H1 (cell line): ENCODE data around the gene FAM83F. TPM values are rescaled to one million over a fixed set of nuclear protein-coding genes. Genes with fewer than 3 reads are reported as not detected.

Experiments
- CTCF ChIA-PET: fragments of 300-600 bp; sonication (Branson Sonifier 250); formaldehyde crosslinking; loops from one replicate; lab custom pipeline; 2021; ENCODE audit not compliant: partially characterized antibody; lab: Charles Lee
- POLR2A ChIA-PET: fragments of 300-600 bp; sonication (Branson Sonifier 250); formaldehyde crosslinking; loops from one replicate; lab custom pipeline; 2021; ENCODE audit warnings: inconsistent platforms; ENCODE audit not compliant: partially characterized antibody; lab: Charles Lee
- DNase-seq, 2 experiments: peaks; one replicate each; pipeline versions ENCODE4 v3.0.0 to v3.0.0-alpha.2; 2010 to 2022; ENCODE audit warnings: low spot score in 2 of 2, low read depth in 1 of 2, mixed read lengths in 1 of 2
- FAIRE-seq: peaks from 2 replicates; lab custom pipeline; 2011; peaks lifted over from hg19 to GRCh38; lab: Jason Lieb, UNC
- H2AFZ ChIP-seq: 2 replicates; pipeline ENCODE4 v1.8.1; 2012; ENCODE audit warnings: low read length, inconsistent platforms
- H2AK5ac ChIP-seq: 2 replicates; pipeline ENCODE4 v1.6.1; 2013; ENCODE audit warnings: low read depth, low read length
- H2BK120ac ChIP-seq: replicated peaks from 2 replicates; pipeline ENCODE3; 2013; ENCODE audit warnings: low read depth, low read length, inconsistent platforms
- H2BK12ac ChIP-seq: 2 replicates; pipeline ENCODE4 v1.6.1; 2013; ENCODE audit warnings: low read depth, low read length
- H2BK15ac ChIP-seq: 2 replicates; pipeline ENCODE4 v1.6.1; 2013; ENCODE audit warnings: low read length
- H2BK20ac ChIP-seq: 2 replicates; pipeline ENCODE4 v1.6.1; 2013; ENCODE audit warnings: low read length
- H2BK5ac ChIP-seq: 2 replicates; pipeline ENCODE4 v1.6.1; 2013; ENCODE audit warnings: low read depth, low read length
- H3K14ac ChIP-seq: 2 replicates; pipeline ENCODE4 v1.6.1; 2013; ENCODE audit warnings: inconsistent platforms; ENCODE audit not compliant: insufficient read length
- H3K18ac ChIP-seq: 2 replicates; pipeline ENCODE4 v1.6.1; 2013; ENCODE audit warnings: low read length; ENCODE audit errors: extremely low read depth
- H3K23ac ChIP-seq: 2 replicates; pipeline ENCODE4 v1.6.1; 2013; ENCODE audit warnings: inconsistent platforms; ENCODE audit not compliant: insufficient read length
- H3K23me2 ChIP-seq: 2 replicates; pipeline ENCODE4 v1.6.1; 2013; ENCODE audit warnings: low read depth, low read length
- H3K27ac ChIP-seq: 2 replicates; pipeline ENCODE4 v1.6.1; 2011; ENCODE audit warnings: low read depth, low read length, inconsistent platforms
- H3K27me3 ChIP-seq, 4 experiments: replicated peaks in 1 of 4; 1 replicate in 1 of 4; 2 replicates in 3 of 4; pipeline versions ENCODE4 v1.6.1 to v1.8.1; 2011 to 2013; ENCODE audit warnings: low read length in 3 of 4, mild to moderate bottlenecking in 3 of 4, inconsistent platforms in 2 of 4, mixed read lengths in 2 of 4, moderate library complexity in 1 of 4; ENCODE audit not compliant: control insufficient read depth in 3 of 4, insufficient read depth in 3 of 4; ENCODE audit errors: extremely low read depth in 1 of 4
- H3K36me3 ChIP-seq, 4 experiments: 2 replicates each; pipeline versions ENCODE4 v1.6.1 to v1.8.1; 2011 to 2013; ENCODE audit warnings: mild to moderate bottlenecking in 4 of 4, low read length in 3 of 4, moderate library complexity in 2 of 4, control low read depth in 1 of 4, inconsistent platforms in 1 of 4; ENCODE audit not compliant: insufficient read depth in 4 of 4, control insufficient read depth in 2 of 4
- H3K4ac ChIP-seq: replicated peaks from 2 replicates; pipeline ENCODE3; 2013; ENCODE audit warnings: low read length, low read depth, mixed read lengths, inconsistent platforms; ENCODE audit not compliant: insufficient read length
- H3K4me1 ChIP-seq, 4 experiments: replicated peaks in 1 of 4; 1 replicate in 1 of 4; 2 replicates in 3 of 4; pipeline versions ENCODE4 v1.6.1 to v1.8.1; 2011 to 2013; ENCODE audit warnings: low read length in 3 of 4, inconsistent platforms in 2 of 4, mixed read lengths in 1 of 4; ENCODE audit not compliant: insufficient read depth in 4 of 4, control insufficient read depth in 3 of 4
- H3K4me2 ChIP-seq, 2 experiments: 2 replicates each; pipeline versions ENCODE4 v1.6.1 to v1.8.1; 2011 to 2013; ENCODE audit warnings: low read depth in 2 of 2, low read length in 2 of 2, control low read depth in 1 of 2, inconsistent platforms in 1 of 2, mild to moderate bottlenecking in 1 of 2; ENCODE audit not compliant: insufficient read depth in 1 of 2
- H3K4me3 ChIP-seq, 4 experiments: fragments of 200-600, 300-600 bp in 1 of 4; sonication (generic), shearing (Covaris generic), sonication (Bioruptor Twin) in 1 of 4; 2 replicates each; pipeline versions ENCODE4 v1.5.1 to v1.8.1; 2011 to 2016; ENCODE audit warnings: low read length in 4 of 4, low read depth in 3 of 4, control low read depth in 2 of 4, inconsistent platforms in 2 of 4, mild to moderate bottlenecking in 2 of 4, mixed read lengths in 1 of 4, moderate library complexity in 1 of 4; ENCODE audit not compliant: insufficient read depth in 2 of 4; ENCODE audit errors: extremely low read depth in 1 of 4
- H3K56ac ChIP-seq: replicated peaks from 2 replicates; pipeline ENCODE3; 2013; ENCODE audit warnings: low read depth, mild to moderate bottlenecking, mixed read lengths, low read length, inconsistent platforms; ENCODE audit not compliant: insufficient read length
- H3K79me1 ChIP-seq: 2 replicates; pipeline ENCODE4 v1.6.1; 2013; ENCODE audit warnings: low read depth, low read length, control low read depth
- H3K79me2 ChIP-seq, 2 experiments: 2 replicates each; pipeline versions ENCODE4 v1.6.1 to v1.8.1; 2012 to 2013; ENCODE audit warnings: low read length in 2 of 2, mild to moderate bottlenecking in 2 of 2, inconsistent platforms in 1 of 2; ENCODE audit not compliant: insufficient read depth in 2 of 2, control insufficient read depth in 1 of 2
- H3K9ac ChIP-seq, 4 experiments: replicated peaks in 1 of 4; 1 replicate in 1 of 4; 2 replicates in 3 of 4; pipeline versions ENCODE4 v1.6.1 to v1.8.1; 2011 to 2013; ENCODE audit warnings: low read depth in 3 of 4, low read length in 3 of 4, control low read depth in 2 of 4, mild to moderate bottlenecking in 2 of 4, moderate library complexity in 2 of 4, inconsistent platforms in 1 of 4; ENCODE audit errors: extremely low read depth in 1 of 4
- H3K9me3 ChIP-seq, 2 experiments: 2 replicates each; pipeline versions ENCODE4 v1.6.1 to v1.8.1; 2012 to 2013; ENCODE audit warnings: mild to moderate bottlenecking in 2 of 2, moderate library complexity in 2 of 2, control low read depth in 1 of 2, inconsistent platforms in 1 of 2, low read depth in 1 of 2, low read length in 1 of 2, mixed read lengths in 1 of 2; ENCODE audit not compliant: insufficient read depth in 2 of 2
- H4K20me1 ChIP-seq, 2 experiments: replicated peaks in 1 of 2; 2 replicates each; pipeline versions ENCODE3 to v1.8.1; 2011 to 2013; ENCODE audit warnings: inconsistent platforms in 2 of 2, low read length in 2 of 2, mild to moderate bottlenecking in 1 of 2; ENCODE audit not compliant: insufficient read depth in 2 of 2, control insufficient read depth in 1 of 2
- H4K5ac ChIP-seq: 2 replicates; pipeline ENCODE4 v1.6.1; 2013; ENCODE audit warnings: low read length, low read depth, mixed read lengths, inconsistent platforms; ENCODE audit not compliant: insufficient read length
- H4K8ac ChIP-seq: 2 replicates; pipeline ENCODE4 v1.8.0; 2013; ENCODE audit warnings: mild to moderate bottlenecking, moderate library complexity, low read length, inconsistent platforms; ENCODE audit not compliant: insufficient read depth; ENCODE audit errors: extremely low read depth
- H4K91ac ChIP-seq: replicated peaks from 2 replicates; pipeline ENCODE3; 2013; ENCODE audit warnings: low read length, mixed read lengths, inconsistent platforms; ENCODE audit not compliant: insufficient read length
- CHD1 ChIP-seq: IDR thresholded peaks from 2 replicates; pipeline ENCODE4 v1.6.1; 2012; ENCODE audit warnings: low read depth, low read length, improper control_type of control experiment
- CHD2 ChIP-seq: IDR thresholded peaks from 2 replicates; pipeline ENCODE4 v1.6.1; 2012; ENCODE audit warnings: low read length, improper control_type of control experiment
- EP300 ChIP-seq, 2 experiments: IDR thresholded peaks; 1 replicate in 1 of 2; 2 replicates in 1 of 2; pipeline ENCODE4 v1.6.1; 2011 to 2012; ENCODE audit warnings: low read depth in 2 of 2, low read length in 2 of 2, mild to moderate bottlenecking in 2 of 2, borderline replicate concordance in 1 of 2, inconsistent platforms in 1 of 2, moderate library complexity in 1 of 2
- JUN ChIP-seq: IDR thresholded peaks from 2 replicates; pipeline ENCODE4 v1.6.1; 2011; ENCODE audit warnings: low read depth, mild to moderate bottlenecking, improper control_type of control experiment, low read length
- POLR2A ChIP-seq, 2 experiments: IDR thresholded peaks; 1 replicate in 1 of 2; 2 replicates in 1 of 2; pipeline ENCODE4 v1.6.1; 2011; ENCODE audit warnings: low read depth in 2 of 2, low read length in 2 of 2, mild to moderate bottlenecking in 2 of 2; ENCODE audit errors: control extremely low read depth in 1 of 2
- RBBP5 ChIP-seq: IDR thresholded peaks from 2 replicates; pipeline ENCODE4 v1.7.1; 2012; ENCODE audit warnings: low read depth, mild to moderate bottlenecking, inconsistent platforms, low read length, moderate library complexity, borderline replicate concordance
- SAP30 ChIP-seq: fragments of 300-600 bp; sonication (generic); IDR thresholded peaks from 2 replicates; pipeline ENCODE4 v1.7.1; 2012; ENCODE audit warnings: low read length, moderate library complexity, mild to moderate bottlenecking, inconsistent platforms; ENCODE audit not compliant: insufficient read depth, insufficient replicate concordance
- SIN3A ChIP-seq, 2 experiments: IDR thresholded peaks in 1 of 2; conservative IDR thresholded peaks in 1 of 2; 2 replicates each; pipeline ENCODE4 v1.6.1; 2011 to 2012; ENCODE audit warnings: low read length in 2 of 2, improper control_type of control experiment in 1 of 2, low read depth in 1 of 2, mild to moderate bottlenecking in 1 of 2
- WGBS, 2 experiments: shearing (Covaris generic) in 1 of 2; methylation state at CpG; one replicate each; pipeline versions ENCODE4 v1.1.6 to v1.1.7; 2013 to 2015; ENCODE audit warnings: low lambda C conversion rate in 2 of 2, mixed read lengths in 2 of 2, inconsistent platforms in 1 of 2, low coverage in 1 of 2, missing lambda C conversion rate in 1 of 2; ENCODE audit not compliant: insufficient replicate concordance in 2 of 2, insufficient coverage in 1 of 2, insufficient read length in 1 of 2; ENCODE audit errors: extremely low coverage in 1 of 2, missing lambda C conversion rate in 1 of 2; 5-methylcytosine and 5-hydroxymethylcytosine counted together
- polyA plus RNA-seq, 7 experiments: library from polyadenylated mRNA; depleted of rRNA in 3 of 7; stranded (reverse) in 5 of 7; unstranded in 2 of 7; fragments of >200 nt in 5 of 7; fragments of 200-250 nt in 2 of 7; gene quantifications; 1 replicate in 5 of 7; 2 replicates in 1 of 7; 4 replicates in 1 of 7; pipeline versions ENCODE4 v1.2.1 to v1.2.3, GENCODE V29; 2011 to 2013; ENCODE audit warnings: missing spikeins in 2 of 7, mixed read lengths in 2 of 7
- total RNA-seq: library from RNA; stranded (reverse); fragmentation: NEBNext Ultra II Directional; extraction: Animal tissue kit (Norgen Biotek cat#: 25700); gene quantifications from 2 replicates; pipeline ENCODE4 v1.2.1, GENCODE V29; 2021
- TF ChIP-seq, protein P1 (sequence below): IDR thresholded peaks from 2 replicates; pipeline ENCODE4 v1.6.1; 2012; ENCODE audit warnings: inconsistent platforms
- TF ChIP-seq, protein P2 (sequence below): IDR thresholded peaks from 2 replicates; pipeline ENCODE4 v1.6.1; 2012; ENCODE audit warnings: low read length, inconsistent platforms

The FAM83F gene
- total and polyA plus RNA-seq, 2 of the 8 experiments (the other 6 are each of a cell fraction or from before 2014, with no cell fraction given) = 8.6 to 18.9 TPM

DNA sequence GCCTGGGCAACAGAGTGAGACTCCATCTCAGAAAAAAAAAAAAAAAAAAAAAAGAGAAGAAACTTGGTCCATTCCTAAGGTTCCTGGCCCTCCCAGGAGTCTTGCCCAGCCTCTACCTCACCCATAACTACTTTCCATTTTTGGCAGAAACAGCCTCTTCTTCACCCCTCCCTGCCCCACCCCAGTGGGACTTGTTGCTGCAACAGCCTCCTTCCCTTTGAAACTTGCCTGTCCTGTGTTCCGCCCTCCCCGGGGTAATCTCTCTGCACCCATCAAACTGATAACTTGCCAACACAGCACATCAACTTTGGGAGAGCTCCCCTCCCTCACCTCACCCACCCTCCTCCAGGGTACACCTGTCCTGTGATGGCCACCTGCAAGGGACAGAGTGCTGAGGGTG lies 10.0 kb upstream of the FAM83F start:
- no peak overlapping the region for H2BK5ac ChIP-seq
- WGBS, 2 experiments = 93% methylated on average over 2 of the region's 2 CpGs; no CpG with 5 or more reads in 1 of the 2 experiments

More for the DNA sequence above, 10.0 kb upstream of the FAM83F start:
- no peak overlapping the region for H3K9ac ChIP-seq
- no peaks in the 10 kb centered on the region for H3K36me3 ChIP-seq
- peaks cover 0 to 3% (median 0%) of the 10 kb centered on the region in 4 experiments; a peak in 4 of 7 replicates for H3K27me3 ChIP-seq
- no peaks in the 10 kb centered on the region for H4K20me1 ChIP-seq
- no peak overlapping the region for H2AFZ ChIP-seq
- H3K9me3 ChIP-seq = no peaks in the 10 kb centered on the region
- POLR2A ChIA-PET = interaction anchor here (1.0 to 1.2 kb wide), 2 partner anchors 13 to 21 kb away, joined by 3 to 5 read pairs; no protein-coding TSS in a partner anchor
- no peak overlapping the region for H2BK120ac ChIP-seq
- no peak overlapping the region for H2BK20ac ChIP-seq
- no peak overlapping the region for H2BK12ac ChIP-seq
- H3K18ac ChIP-seq = no peak overlapping the region
- H3K4me2 ChIP-seq = no peak overlapping the region
- H3K14ac ChIP-seq = no peak overlapping the region
- H3K27ac ChIP-seq = no peak overlapping the region
- CTCF ChIA-PET = interaction anchor here (0.5 to 2.1 kb wide), 7 partner anchors 9 to 469 kb away, joined by 3 to 13 read pairs (median 4); no protein-coding TSS in a partner anchor
- H4K91ac ChIP-seq = no peak overlapping the region
- H3K56ac ChIP-seq = no peak overlapping the region
- H3K4me1 ChIP-seq = peaks cover 0 to 3% (median 2%) of the 10 kb centered on the region in 4 experiments; a peak in 3 of 7 replicates
- DNase-seq = no peak
- no peak overlapping the region for H2AK5ac ChIP-seq
- TF ChIP-seq, protein P1, sequence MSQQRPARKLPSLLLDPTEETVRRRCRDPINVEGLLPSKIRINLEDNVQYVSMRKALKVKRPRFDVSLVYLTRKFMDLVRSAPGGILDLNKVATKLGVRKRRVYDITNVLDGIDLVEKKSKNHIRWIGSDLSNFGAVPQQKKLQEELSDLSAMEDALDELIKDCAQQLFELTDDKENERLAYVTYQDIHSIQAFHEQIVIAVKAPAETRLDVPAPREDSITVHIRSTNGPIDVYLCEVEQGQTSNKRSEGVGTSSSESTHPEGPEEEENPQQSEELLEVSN = no peak
- TF ChIP-seq, protein P2, sequence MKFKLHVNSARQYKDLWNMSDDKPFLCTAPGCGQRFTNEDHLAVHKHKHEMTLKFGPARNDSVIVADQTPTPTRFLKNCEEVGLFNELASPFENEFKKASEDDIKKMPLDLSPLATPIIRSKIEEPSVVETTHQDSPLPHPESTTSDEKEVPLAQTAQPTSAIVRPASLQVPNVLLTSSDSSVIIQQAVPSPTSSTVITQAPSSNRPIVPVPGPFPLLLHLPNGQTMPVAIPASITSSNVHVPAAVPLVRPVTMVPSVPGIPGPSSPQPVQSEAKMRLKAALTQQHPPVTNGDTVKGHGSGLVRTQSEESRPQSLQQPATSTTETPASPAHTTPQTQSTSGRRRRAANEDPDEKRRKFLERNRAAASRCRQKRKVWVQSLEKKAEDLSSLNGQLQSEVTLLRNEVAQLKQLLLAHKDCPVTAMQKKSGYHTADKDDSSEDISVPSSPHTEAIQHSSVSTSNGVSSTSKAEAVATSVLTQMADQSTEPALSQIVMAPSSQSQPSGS = no peak
- TF ChIP-seq CHD1 (no peak), EP300 (IDR thresholded peaks at IDR 0.05; ENCODE audit: borderline replicate concordance in 1 of 2, low read depth in 2 of 2, low read length in 2 of 2) (no peak), CHD2 (no peak), RBBP5 (no peak), SAP30 (no peak), POLR2A (IDR thresholded peaks at IDR 0.05; ENCODE audit: control extremely low read depth in 1 of 2, low read depth in 2 of 2, low read length in 2 of 2) (no peak), SIN3A (conservative IDR thresholded peaks at IDR 0.05 in 1 of 2, IDR thresholded peaks at IDR 0.05 in 1 of 2; ENCODE audit: low read depth in 1 of 2, low read length in 2 of 2) (no peak), JUN (no peak)
- TF ChIP-seq, all 59 proteins: peak for 0
- no peaks in the 10 kb centered on the region for H3K79me1 ChIP-seq
- FAIRE-seq = no peak
- H3K23me2 ChIP-seq = peaks cover 2% of the 10 kb centered on the region; the same call in 1 of the 2 replicates
- H3K4me3 ChIP-seq = no peak overlapping the region
- no peak overlapping the region for H3K4ac ChIP-seq
- no peak overlapping the region for H4K5ac ChIP-seq
- no peaks in the 10 kb centered on the region for H3K79me2 ChIP-seq
- no peak overlapping the region for H3K23ac ChIP-seq
- H4K8ac ChIP-seq = no peak overlapping the region
- H2BK15ac ChIP-seq = no peak overlapping the region
